ENCODE measurements around the gene RBPMS2.

The RBPMS2 gene

DNA sequence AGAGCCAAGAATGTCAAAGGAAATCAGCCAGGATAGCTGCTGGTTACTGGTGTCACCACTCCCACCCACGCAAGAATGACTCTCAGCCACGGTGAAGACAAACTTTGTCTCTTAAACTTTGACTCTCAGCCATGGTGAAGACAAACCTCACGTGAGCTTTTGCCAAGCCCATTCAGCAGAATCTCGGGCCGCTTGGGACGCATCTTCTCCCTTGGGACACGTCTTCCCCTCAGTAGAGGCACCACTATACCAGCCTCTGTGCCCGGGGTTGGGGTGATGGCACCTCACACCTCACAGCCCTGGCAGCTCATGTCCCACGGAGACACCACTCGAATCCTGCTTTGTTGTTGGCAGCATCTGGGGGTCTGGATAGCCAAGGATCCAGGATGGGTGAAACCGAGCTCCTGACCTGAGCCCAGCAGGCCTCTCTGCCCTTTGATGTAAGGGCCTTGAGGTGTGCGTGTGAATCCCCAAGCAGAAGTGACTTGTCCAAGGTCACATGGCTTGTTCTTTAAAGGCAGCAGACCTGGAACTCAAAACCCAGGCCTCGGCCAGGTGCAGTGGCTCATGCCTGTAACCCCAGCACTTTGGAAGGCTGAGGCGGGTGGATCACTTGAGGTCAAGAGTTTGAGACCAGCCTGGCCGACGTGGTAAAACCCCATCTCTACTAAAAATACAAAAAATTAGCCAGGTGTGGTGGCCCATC, 21.8 kb downstream of the RBPMS2 start:
- no peak overlapping the region for H4K5ac ChIP-seq (ENCODE audit: low read length)
- no peak overlapping the region for H3K23ac ChIP-seq (ENCODE audit: low read length)

DNA sequence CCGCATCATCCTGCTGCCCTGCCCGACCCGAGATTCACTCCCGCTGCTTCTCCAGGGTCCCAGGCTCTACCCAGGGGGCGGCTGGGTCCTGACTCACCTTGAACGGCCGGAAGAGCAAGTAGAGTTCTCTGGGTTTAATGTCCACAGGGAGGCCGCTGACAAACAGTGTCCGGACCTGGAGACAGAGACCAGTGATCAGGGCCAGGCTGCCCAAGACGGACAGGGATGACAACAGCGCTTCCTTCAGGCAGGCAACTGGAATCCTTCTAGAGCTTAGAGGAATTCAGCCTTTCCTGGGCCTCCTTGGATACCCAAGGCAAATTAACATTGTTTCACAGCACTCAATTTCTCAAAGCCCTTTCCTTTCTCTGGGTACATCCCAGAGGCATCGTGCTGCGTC, 23.9 kb downstream of the RBPMS2 start:
- peaks cover 32% of the 10 kb centered on the region for H3K79me1 ChIP-seq (ENCODE audit: low read length)
- no peak overlapping the region for H3K27ac ChIP-seq (ENCODE audit: low read depth, low read length)
- H2BK15ac ChIP-seq (replicated peaks; ENCODE audit: low read depth): no peak overlapping the region
- H3K36me3 ChIP-seq (ENCODE audit: control insufficient read depth, insufficient read depth, low read length): peaks cover 10% of the 10 kb centered on the region
- H3K4ac ChIP-seq (ENCODE audit: low read depth, low read length): no peak overlapping the region
- H3K79me2 ChIP-seq (ENCODE audit: control insufficient read depth, insufficient read depth, low read length): peaks cover 93% of the 10 kb centered on the region
- H3K4me1 ChIP-seq (ENCODE audit: control insufficient read depth, low read depth, low read length): peaks cover 2% of the 10 kb centered on the region
- H4K8ac ChIP-seq (ENCODE audit: low read depth, low read length): no peak overlapping the region
- no peak overlapping the region for H3K4me3 ChIP-seq (ENCODE audit: low read length)
- no CpG with 5 or more reads among the region's 13 CpGs for WGBS (ENCODE audit: extremely low coverage, insufficient coverage, low lambda C conversion rate)
- no peaks in the 10 kb centered on the region for H3K27me3 ChIP-seq (ENCODE audit: insufficient read depth, low read length, poor library complexity)
- no peak overlapping the region for H2BK120ac ChIP-seq (ENCODE audit: low read depth, low read length)
- H3K4me2 ChIP-seq (ENCODE audit: low read length): no peak overlapping the region
- no peak overlapping the region for H2AK5ac ChIP-seq (ENCODE audit: low read length)
- DNase-seq: peak; percentile 63
- no peak overlapping the region for H3K23ac ChIP-seq (ENCODE audit: low read length)
- H3K9ac ChIP-seq (ENCODE audit: low read length): no peak overlapping the region
- H3K56ac ChIP-seq (ENCODE audit: low read length): no peak overlapping the region
- H3K18ac ChIP-seq (ENCODE audit: low read length): no peak overlapping the region
- H4K5ac ChIP-seq (ENCODE audit: low read length): no peak overlapping the region
- H2BK5ac ChIP-seq (ENCODE audit: low read length): no peak overlapping the region

More for the DNA sequence above, 21.8 kb downstream of the RBPMS2 start:
- Histone ChIP-seq H2BK5ac (ENCODE audit: low read length) (no peak overlapping the region), H2BK120ac (ENCODE audit: low read depth, low read length) (no peak overlapping the region), H3K27ac (ENCODE audit: low read depth, low read length) (no peak overlapping the region), H2BK15ac (replicated peaks; ENCODE audit: low read depth) (no peak overlapping the region), H4K8ac (ENCODE audit: low read depth, low read length) (no peak overlapping the region), H3K79me2 (ENCODE audit: control insufficient read depth, insufficient read depth, low read length) (peaks cover 93% of the 10 kb centered on the region), H3K27me3 (ENCODE audit: insufficient read depth, low read length, poor library complexity) (no peaks in the 10 kb centered on the region), H3K4ac (ENCODE audit: low read depth, low read length) (no peak overlapping the region), H3K4me2 (ENCODE audit: low read length) (no peak overlapping the region), H3K9ac (ENCODE audit: low read length) (no peak overlapping the region), H3K36me3 (ENCODE audit: control insufficient read depth, insufficient read depth, low read length) (peaks cover 2% of the 10 kb centered on the region), H3K18ac (ENCODE audit: low read length) (no peak overlapping the region), H3K79me1 (ENCODE audit: low read length) (peaks cover 26% of the 10 kb centered on the region), H3K56ac (ENCODE audit: low read length) (no peak overlapping the region), H3K4me1 (ENCODE audit: control insufficient read depth, low read depth, low read length) (peaks cover 2% of the 10 kb centered on the region), H2AK5ac (ENCODE audit: low read length) (no peak overlapping the region), H3K4me3 (ENCODE audit: low read length) (no peak overlapping the region)
- DNase-seq: no peak
- no CpG with 5 or more reads among the region's 16 CpGs for WGBS (ENCODE audit: extremely low coverage, insufficient coverage, low lambda C conversion rate)

DNA sequence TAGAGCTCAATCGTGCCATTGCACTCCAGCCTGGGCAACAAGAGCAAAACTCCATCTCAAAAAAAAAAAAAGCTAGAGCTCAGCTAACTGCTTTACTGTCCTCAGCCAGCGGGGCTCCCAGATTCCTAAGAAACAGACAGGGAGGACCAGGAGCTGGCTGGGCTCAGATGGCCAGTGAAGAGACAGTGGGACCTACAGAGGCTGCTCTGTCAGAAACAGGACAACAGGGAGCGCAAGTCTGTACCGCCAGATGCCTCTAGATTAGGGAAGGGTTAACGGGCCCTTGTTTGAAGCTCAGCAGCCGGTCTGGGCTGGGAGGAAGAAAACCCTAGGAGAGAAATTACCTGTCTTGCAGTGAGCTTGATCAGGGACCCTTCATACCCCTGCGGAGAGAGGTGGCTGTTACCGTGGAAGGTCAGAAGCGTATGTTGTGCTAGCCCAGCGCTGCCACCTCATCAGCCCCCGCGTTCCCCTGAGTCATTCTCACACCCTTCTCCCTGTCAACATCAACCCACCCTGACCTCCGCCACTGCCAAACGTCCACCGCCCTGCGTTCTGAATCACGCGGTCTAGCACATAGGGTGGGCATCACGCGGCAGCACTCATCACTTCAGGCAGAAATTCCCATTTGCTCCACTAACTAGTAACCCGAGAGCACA, 25.3 kb downstream of the RBPMS2 start:
- Histone ChIP-seq H2BK120ac (ENCODE audit: low read depth, low read length) (no peak overlapping the region), H3K9ac (ENCODE audit: low read length) (peak overlapping the region; percentile 35), H3K79me1 (ENCODE audit: low read length) (peaks cover 36% of the 10 kb centered on the region), H3K4me1 (ENCODE audit: control insufficient read depth, low read depth, low read length) (peaks cover 2% of the 10 kb centered on the region), H3K18ac (ENCODE audit: low read length) (no peak overlapping the region), H3K4me2 (ENCODE audit: low read length) (no peak overlapping the region), H3K4ac (ENCODE audit: low read depth, low read length) (no peak overlapping the region), H3K27me3 (ENCODE audit: insufficient read depth, low read length, poor library complexity) (no peaks in the 10 kb centered on the region), H3K4me3 (ENCODE audit: low read length) (no peak overlapping the region), H3K36me3 (ENCODE audit: control insufficient read depth, insufficient read depth, low read length) (peaks cover 11% of the 10 kb centered on the region), H3K23ac (ENCODE audit: low read length) (no peak overlapping the region), H4K5ac (ENCODE audit: low read length) (no peak overlapping the region), H3K56ac (ENCODE audit: low read length) (peak overlapping the region; percentile 44), H3K27ac (ENCODE audit: low read depth, low read length) (no peak overlapping the region), H4K8ac (ENCODE audit: low read depth, low read length) (no peak overlapping the region), H2BK15ac (replicated peaks; ENCODE audit: low read depth) (no peak overlapping the region), H3K79me2 (ENCODE audit: control insufficient read depth, insufficient read depth, low read length) (peaks cover 89% of the 10 kb centered on the region), H2BK5ac (ENCODE audit: low read length) (no peak overlapping the region), H2AK5ac (ENCODE audit: low read length) (no peak overlapping the region)
- DNase-seq: peak; percentile 96
- WGBS (ENCODE audit: extremely low coverage, insufficient coverage, low lambda C conversion rate): no CpG with 5 or more reads among the region's 21 CpGs

- Histone ChIP-seq H2BK5ac (ENCODE audit: low read length) (no peak overlapping the region), H3K27me3 (ENCODE audit: insufficient read depth, low read length, poor library complexity) (no peaks in the 10 kb centered on the region), H2BK15ac (replicated peaks; ENCODE audit: low read depth) (no peak overlapping the region), H3K27ac (ENCODE audit: low read depth, low read length) (no peak overlapping the region), H2BK120ac (ENCODE audit: low read depth, low read length) (no peak overlapping the region), H3K18ac (ENCODE audit: low read length) (no peak overlapping the region), H3K36me3 (ENCODE audit: control insufficient read depth, insufficient read depth, low read length) (peaks cover 11% of the 10 kb centered on the region), H3K79me1 (ENCODE audit: low read length) (peaks cover 35% of the 10 kb centered on the region), H2AK5ac (ENCODE audit: low read length) (no peak overlapping the region), H4K8ac (ENCODE audit: low read depth, low read length) (no peak overlapping the region), H3K9ac (ENCODE audit: low read length) (no peak overlapping the region), H3K23ac (ENCODE audit: low read length) (no peak overlapping the region), H4K5ac (ENCODE audit: low read length) (no peak overlapping the region), H3K4me3 (ENCODE audit: low read length) (no peak overlapping the region), H3K4ac (ENCODE audit: low read depth, low read length) (no peak overlapping the region), H3K4me1 (ENCODE audit: control insufficient read depth, low read depth, low read length) (peaks cover 2% of the 10 kb centered on the region), H3K56ac (ENCODE audit: low read length) (no peak overlapping the region), H3K4me2 (ENCODE audit: low read length) (no peak overlapping the region), H3K79me2 (ENCODE audit: control insufficient read depth, insufficient read depth, low read length) (peaks cover 81% of the 10 kb centered on the region)
- no peak for DNase-seq
- WGBS (ENCODE audit: extremely low coverage, insufficient coverage, low lambda C conversion rate): no CpG with 5 or more reads among the region's 11 CpGs
Observed at GRCh38 chr15:64749167-64749566, 26.2 kb downstream of the RBPMS2 start.

GRCh38 chr15:64748251-64748650, 27.1 kb downstream of the RBPMS2 start:
- DNase-seq: no peak
- Histone ChIP-seq H3K4me3 (ENCODE audit: low read length) (no peak overlapping the region), H3K18ac (ENCODE audit: low read length) (no peak overlapping the region), H4K8ac (ENCODE audit: low read depth, low read length) (no peak overlapping the region), H3K27me3 (ENCODE audit: insufficient read depth, low read length, poor library complexity) (no peaks in the 10 kb centered on the region), H3K79me1 (ENCODE audit: low read length) (peaks cover 30% of the 10 kb centered on the region), H4K5ac (ENCODE audit: low read length) (no peak overlapping the region), H3K79me2 (ENCODE audit: control insufficient read depth, insufficient read depth, low read length) (peaks cover 73% of the 10 kb centered on the region), H3K56ac (ENCODE audit: low read length) (no peak overlapping the region), H2BK120ac (ENCODE audit: low read depth, low read length) (no peak overlapping the region), H3K36me3 (ENCODE audit: control insufficient read depth, insufficient read depth, low read length) (peaks cover 13% of the 10 kb centered on the region), H3K4me1 (ENCODE audit: control insufficient read depth, low read depth, low read length) (peaks cover 2% of the 10 kb centered on the region), H3K4ac (ENCODE audit: low read depth, low read length) (no peak overlapping the region), H2BK15ac (replicated peaks; ENCODE audit: low read depth) (no peak overlapping the region), H3K4me2 (ENCODE audit: low read length) (no peak overlapping the region), H2BK5ac (ENCODE audit: low read length) (no peak overlapping the region), H3K23ac (ENCODE audit: low read length) (no peak overlapping the region), H3K9ac (ENCODE audit: low read length) (no peak overlapping the region), H3K27ac (ENCODE audit: low read depth, low read length) (no peak overlapping the region), H2AK5ac (ENCODE audit: low read length) (no peak overlapping the region)
- no CpG with 5 or more reads among the region's 9 CpGs for WGBS (ENCODE audit: extremely low coverage, insufficient coverage, low lambda C conversion rate)
